Medulla oblongata (tissue), 1 donor: ENCODE results near the gene MUC5AC.

Experiments
- DNase-seq: peaks from one replicate; pipeline ENCODE4 v3.0.0-alpha.2; 2015; ENCODE audit errors: extremely low spot score

The MUC5AC gene

GRCh38 chr11:1226226-1226985 lies 68.7 kb downstream of the MUC5AC start:
- DNase-seq = no peak

- no peak for DNase-seq
Observed at GRCh38 chr11:1226986-1227550, 69.3 kb downstream of the MUC5AC start.

DNA sequence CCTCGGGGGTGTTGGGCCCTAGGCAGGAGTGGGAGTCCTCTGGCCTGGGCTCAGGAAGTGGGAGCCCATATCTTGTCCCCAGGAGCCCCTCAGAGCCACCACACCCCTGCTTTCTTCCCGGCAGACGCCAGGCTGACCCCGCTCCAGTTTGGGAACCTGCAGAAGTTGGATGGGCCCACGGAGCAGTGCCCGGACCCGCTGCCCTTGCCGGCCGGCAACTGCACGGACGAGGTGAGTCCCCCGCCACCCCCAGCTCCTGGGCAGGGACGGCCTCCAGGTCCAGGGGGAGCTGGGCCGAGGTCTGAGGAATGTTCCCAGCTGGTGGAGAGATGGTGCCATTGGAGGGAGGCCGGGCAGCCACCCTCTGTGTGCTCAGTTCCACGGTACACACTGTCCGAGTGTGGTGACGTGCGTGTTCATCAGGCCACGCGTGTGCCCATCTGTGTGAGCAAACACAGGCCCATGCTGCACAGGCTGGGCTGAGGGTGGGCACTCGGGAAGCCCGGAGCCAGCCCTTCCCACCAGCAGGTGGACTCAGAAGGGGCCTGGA lies 69.9 kb downstream of the MUC5AC start:
- no peak for DNase-seq

- no peak for DNase-seq
Observed at GRCh38 chr11:1228101-1228821, 70.5 kb downstream of the MUC5AC start.

DNA sequence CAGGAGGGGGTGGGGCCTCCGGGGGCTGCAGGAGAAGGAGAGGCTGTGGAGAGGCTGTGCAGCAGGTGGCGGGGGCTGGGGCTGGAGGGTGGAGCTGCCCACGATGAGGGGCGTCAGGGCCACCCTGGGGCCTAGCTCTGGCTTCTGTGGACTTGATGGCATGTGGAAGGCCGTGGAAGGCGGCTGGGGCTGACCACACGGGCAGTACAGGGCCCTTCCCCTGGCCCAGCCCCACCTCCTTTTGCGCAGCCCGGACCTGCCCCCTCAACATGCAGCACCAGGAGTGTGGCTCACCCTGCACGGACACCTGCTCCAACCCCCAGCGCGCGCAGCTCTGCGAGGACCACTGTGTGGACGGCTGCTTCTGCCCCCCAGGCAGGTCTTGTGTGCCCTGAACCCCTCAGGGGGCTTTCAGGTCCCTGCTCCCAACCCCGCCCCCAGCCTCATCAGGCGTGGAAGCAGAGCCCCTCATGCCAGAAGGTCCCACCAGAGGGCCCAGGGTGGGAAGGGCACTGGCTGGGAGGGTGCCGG lies 71.2 kb downstream of the MUC5AC start:
- no peak for DNase-seq

DNA sequence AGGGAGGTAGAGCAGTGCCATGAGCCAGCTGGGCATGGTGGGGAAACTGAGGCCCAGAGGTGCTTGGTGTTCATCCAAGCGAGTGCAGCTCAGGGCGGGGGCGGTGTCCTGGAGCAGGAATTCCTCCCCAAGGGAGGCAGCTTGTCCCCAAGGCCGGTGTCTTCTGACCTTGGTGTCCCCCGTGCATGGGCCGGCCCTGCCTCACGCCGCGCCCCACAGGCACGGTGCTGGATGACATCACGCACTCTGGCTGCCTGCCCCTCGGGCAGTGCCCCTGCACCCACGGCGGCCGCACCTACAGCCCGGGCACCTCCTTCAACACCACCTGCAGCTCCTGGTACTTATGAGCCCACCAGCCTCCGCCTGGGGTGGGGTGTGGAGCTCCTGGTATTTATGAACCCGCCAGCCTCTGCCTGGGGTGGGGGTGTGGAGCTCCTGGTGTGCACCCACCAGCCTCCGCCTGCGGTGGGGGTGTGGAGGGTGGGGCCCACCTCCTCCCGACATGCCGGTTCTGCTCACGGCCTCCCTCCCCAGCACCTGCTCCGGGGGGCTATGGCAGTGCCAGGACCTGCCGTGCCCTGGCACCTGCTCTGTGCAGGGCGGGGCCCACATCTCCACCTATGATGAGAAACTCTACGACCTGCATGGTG lies 71.8 kb downstream of the MUC5AC start:
- DNase-seq = no peak

- no peak for DNase-seq
Observed at GRCh38 chr11:1230121-1230455, 72.3 kb downstream of the MUC5AC start.

DNA sequence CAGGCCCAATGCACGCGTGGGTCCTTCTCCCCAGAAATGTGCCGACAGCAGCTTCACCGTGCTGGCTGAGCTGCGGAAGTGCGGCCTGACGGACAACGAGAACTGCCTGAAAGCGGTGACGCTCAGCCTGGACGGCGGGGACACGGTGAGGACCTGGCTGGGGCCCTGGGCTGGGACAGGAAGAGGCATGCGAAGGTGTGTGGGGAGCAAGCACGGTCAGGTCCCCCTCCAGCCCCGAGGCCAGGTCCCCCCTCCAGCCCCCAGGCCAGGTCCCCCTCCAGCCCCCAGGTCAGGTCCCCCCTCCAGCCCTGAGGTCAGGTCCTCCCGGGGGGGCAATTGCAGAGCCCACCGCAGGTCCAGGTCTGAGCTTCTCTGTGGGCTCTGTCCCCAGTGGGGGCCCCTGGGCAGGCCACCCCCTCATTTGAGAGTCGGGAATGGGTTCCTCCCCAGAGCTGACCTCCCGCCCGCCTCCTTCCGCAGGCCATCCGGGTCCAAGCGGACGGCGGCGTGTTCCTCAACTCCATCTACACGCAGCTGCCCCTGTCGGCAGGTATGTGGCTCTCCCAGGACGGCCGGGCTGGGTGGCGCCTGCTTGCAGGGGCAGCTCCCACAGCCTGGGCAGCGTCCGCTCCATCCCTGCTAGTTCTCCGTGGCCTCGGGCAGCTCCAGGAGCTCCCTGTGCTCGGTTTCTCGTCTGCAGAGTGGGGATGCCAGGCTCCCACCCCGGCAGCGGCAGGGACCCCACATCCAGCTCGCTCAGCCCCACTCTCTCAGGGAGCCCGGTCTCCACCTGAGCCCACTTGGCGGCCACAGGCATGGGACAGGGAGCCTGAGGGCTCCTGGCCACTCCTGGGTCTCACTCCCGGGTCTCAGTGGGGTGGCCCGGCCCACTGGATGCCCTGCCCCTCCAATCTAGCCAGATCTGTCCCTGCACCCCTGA lies 73.0 kb downstream of the MUC5AC start:
- DNase-seq = no peak

GRCh38 chr11:1231396-1232020 lies 73.8 kb downstream of the MUC5AC start:
- DNase-seq = no peak

DNA sequence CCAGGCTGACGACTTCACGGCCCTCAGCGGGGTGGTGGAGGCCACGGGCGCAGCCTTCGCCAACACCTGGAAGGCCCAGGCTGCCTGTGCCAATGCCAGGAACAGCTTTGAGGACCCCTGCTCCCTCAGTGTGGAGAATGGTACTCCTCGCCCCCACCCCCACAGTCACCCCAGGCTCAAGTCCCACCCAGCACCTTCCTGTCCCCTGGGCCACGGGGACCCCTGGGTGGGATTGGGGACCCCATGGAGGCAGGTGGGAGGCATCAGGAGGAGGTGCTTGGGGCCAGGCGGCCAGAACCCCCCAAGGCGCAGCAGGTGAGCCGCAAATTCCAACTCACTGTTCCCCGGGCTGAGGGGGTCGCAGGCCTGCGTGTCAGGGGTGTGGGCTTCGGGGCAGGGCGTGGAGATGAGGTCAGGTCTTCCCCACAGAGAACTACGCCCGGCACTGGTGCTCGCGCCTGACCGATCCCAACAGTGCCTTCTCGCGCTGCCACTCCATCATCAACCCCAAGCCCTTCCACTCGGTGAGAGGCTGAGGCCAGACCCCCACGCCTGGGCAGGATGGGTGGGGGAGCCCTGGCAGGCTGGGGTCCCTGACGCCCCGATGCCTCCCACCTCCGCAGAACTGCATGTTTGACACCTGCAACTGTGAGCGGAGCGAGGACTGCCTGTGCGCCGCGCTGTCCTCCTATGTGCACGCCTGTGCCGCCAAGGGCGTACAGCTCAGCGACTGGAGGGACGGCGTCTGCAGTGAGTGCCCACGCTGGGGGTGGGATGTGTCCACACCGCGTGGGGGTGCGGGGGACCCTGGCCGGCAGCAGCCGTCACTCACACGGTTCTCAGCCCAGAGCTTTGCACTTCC lies 74.5 kb downstream of the MUC5AC start:
- DNase-seq = no peak

DNA sequence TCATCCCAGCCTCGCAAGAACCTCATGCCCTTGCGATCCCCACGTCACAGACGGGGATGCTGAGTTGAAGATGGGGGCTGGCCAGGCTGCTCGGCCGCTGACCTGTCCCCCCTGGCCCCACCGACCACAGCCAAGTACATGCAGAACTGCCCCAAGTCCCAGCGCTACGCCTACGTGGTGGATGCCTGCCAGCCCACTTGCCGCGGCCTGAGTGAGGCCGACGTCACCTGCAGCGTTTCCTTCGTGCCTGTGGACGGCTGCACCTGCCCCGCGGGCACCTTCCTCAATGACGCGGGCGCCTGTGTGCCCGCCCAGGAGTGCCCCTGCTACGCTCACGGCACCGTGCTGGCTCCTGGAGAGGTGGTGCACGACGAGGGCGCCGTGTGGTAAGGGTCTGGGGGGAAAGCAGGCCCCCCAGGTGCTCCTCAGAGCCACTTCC lies 75.1 kb downstream of the MUC5AC start:
- no peak for DNase-seq

- DNase-seq = no peak
Observed at GRCh38 chr11:1233351-1234053, 75.7 kb downstream of the MUC5AC start.

GRCh38 chr11:1234054-1234720 lies 76.4 kb downstream of the MUC5AC start:
- DNase-seq = no peak

- no peak for DNase-seq
Observed at GRCh38 chr11:1234771-1235305, 77.1 kb downstream of the MUC5AC start.

- DNase-seq = no peak
Observed at GRCh38 chr11:1235306-1235900, 77.7 kb downstream of the MUC5AC start.

DNA sequence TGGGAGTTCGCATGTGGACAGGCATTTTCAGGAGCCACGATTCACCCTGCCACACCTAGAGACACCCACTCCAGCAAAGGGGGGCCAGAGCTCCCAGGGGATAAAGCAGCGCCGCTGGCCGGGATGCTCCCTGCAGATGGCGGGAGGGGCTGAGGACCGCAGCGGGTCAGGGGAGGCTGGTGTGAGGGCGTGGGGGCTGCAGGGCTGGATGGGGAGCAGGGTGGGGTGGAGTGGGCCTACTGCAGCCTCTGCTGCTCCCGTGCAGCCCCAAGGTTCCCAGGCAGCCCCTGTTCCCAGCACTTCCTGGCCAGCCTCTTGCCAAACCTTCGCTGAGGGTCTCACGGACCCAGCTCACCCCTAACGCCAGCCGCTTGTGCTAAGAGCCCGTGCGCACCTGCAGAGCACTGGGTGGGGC lies 78.2 kb downstream of the MUC5AC start:
- no peak for DNase-seq

DNA sequence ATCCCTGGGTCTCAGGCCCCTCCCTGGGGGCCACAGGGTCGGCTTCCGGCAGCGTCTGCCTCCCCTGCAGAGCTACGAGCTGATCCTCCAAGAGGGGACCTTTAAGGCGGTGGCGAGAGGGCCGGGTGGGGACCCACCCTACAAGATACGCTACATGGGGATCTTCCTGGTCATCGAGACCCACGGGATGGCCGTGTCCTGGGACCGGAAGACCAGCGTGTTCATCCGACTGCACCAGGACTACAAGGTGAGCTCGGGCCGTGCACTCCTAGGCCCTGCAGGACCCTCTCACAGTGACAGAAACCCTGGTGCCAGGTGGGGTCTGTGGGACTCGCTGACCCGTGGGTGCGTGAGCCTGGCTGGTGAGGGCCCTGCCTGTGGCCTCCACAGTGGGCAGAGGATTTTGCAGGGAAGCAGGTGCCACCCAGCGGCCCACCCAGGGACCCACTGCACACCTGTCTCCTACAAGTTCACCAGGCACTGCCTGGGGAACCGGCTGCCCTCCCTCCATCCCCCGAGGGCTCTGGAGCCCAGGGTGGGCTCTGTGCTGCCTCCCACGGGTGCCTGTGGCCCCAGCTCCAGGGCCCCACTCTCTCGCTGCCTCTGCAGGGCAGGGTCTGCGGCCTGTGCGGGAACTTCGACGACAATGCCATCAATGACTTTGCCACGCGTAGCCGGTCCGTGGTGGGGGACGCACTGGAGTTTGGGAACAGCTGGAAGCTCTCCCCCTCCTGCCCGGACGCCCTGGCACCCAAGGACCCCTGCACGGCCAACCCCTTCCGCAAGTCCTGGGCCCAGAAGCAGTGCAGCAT lies 78.8 kb downstream of the MUC5AC start:
- DNase-seq = no peak
